Stimulated activated naive CD8-positive, alpha-beta T cell treated with anti-CD3 and anti-CD28 coated beads, Interleukin-15, Interleukin-2, amounts not matched to agents 100 U/mL and 50 U/mL, for 24 hours (primary cell): Measurements from ENCODE around the gene CTSW.

Experiments
- ATAC-seq: fragments of 150-1000 bp; cut with Tn5 transposase; one replicate; pipeline ENCODE4 v1.10.0; 2021
- DNase-seq: peaks from one replicate; pipeline ENCODE4 v3.0.0; 2021

Gene CTSW

GRCh38 chr11:65855927-65856363 is 23.7 kb upstream of the CTSW start:
- DNase-seq (peak; percentile 5), ATAC-seq (no peak)

GRCh38 chr11:65856689-65857499 is 22.7 kb upstream of the CTSW start:
- DNase-seq: peak; percentile 86
- peak; percentile 3 for ATAC-seq

GRCh38 chr11:65857500-65857852 is 22.2 kb upstream of the CTSW start:
- DNase-seq (no peak), ATAC-seq (no peak)

- peak; percentile 71 for ATAC-seq
- DNase-seq: peak; percentile 97
Measured at GRCh38 chr11:65857853-65858680, 21.6 kb upstream of the CTSW start, which contains the start of gene CFL1. TSS of gene CFL1 (minus strand) at chr11:65858180. CDS start at chr11:65858099, 81 bp downstream.

- no peak for DNase-seq
- ATAC-seq: no peak
Measured at GRCh38 chr11:65858681-65859087, 21.0 kb upstream of the CTSW start.

- peak; percentile 99 for DNase-seq
- peak; percentile 78 for ATAC-seq
Measured at GRCh38 chr11:65859095-65859811, 20.4 kb upstream of the CTSW start.

GRCh38 chr11:65859812-65860277 is 19.8 kb upstream of the CTSW start:
- DNase-seq (peak; percentile 62), ATAC-seq (peak; percentile 0)

GRCh38 chr11:65860278-65861164 is 19.1 kb upstream of the CTSW start, which contains the start of gene MUS81:
TSS of gene MUS81 (plus strand) at chr11:65860433. CDS start at chr11:65860754, 321 bp downstream.
- DNase-seq (peak; percentile 97), ATAC-seq (peak; percentile 39)

GRCh38 chr11:65861165-65861505 is 18.5 kb upstream of the CTSW start:
- ATAC-seq (no peak), DNase-seq (no peak)

GRCh38 chr11:65861533-65862183 is 18.0 kb upstream of the CTSW start:
- ATAC-seq (no peak), DNase-seq (no peak)

- DNase-seq (no peak), ATAC-seq (no peak)
Measured at GRCh38 chr11:65862191-65862735, 17.4 kb upstream of the CTSW start.

GRCh38 chr11:65862941-65863888 is 16.4 kb upstream of the CTSW start:
- ATAC-seq (no peak), DNase-seq (no peak)

- DNase-seq: no peak
- ATAC-seq: no peak
Measured at GRCh38 chr11:65863889-65864705, 15.5 kb upstream of the CTSW start.

GRCh38 chr11:65864706-65865471 is 14.7 kb upstream of the CTSW start:
- ATAC-seq: no peak
- DNase-seq: no peak

- no peak for ATAC-seq
- DNase-seq: no peak
Measured at GRCh38 chr11:65865550-65866172, 14.0 kb upstream of the CTSW start.

GRCh38 chr11:65866509-65867283 is 12.9 kb upstream of the CTSW start:
- DNase-seq (no peak), ATAC-seq (no peak)
